HUES48 (cell line): ENCODE measurements around the gene TIGD4.
"Not testable (repeated sequence)": the region's sequence is repeated elsewhere in the genome, so short reads cannot be mapped to it uniquely, and the experiment has no call there.

Experiments used
- H3K27ac ChIP-seq: one replicate; pipeline ENCODE4 v1.7.0; 2013; ENCODE audit warnings: low read depth, low read length, inconsistent platforms
- H3K27me3 ChIP-seq: 2 replicates; pipeline ENCODE4 v1.6.1; 2013; ENCODE audit warnings: mild to moderate bottlenecking, low read length; ENCODE audit not compliant: control insufficient read depth, insufficient read depth
- H3K36me3 ChIP-seq: 2 replicates; pipeline ENCODE4 v1.6.1; 2013; ENCODE audit warnings: low read length; ENCODE audit not compliant: control insufficient read depth, insufficient read depth
- H3K4me1 ChIP-seq: 2 replicates; pipeline ENCODE4 v1.6.1; 2013; ENCODE audit warnings: mild to moderate bottlenecking, low read length; ENCODE audit not compliant: control insufficient read depth, insufficient read depth
- H3K4me3 ChIP-seq: 2 replicates; pipeline ENCODE4 v1.5.1; 2013; ENCODE audit warnings: mild to moderate bottlenecking, low read depth, low read length
- H3K9ac ChIP-seq: 2 replicates; pipeline ENCODE4 v1.6.1; 2013; ENCODE audit warnings: mild to moderate bottlenecking, low read depth, low read length, moderate library complexity
- H3K9me3 ChIP-seq: 2 replicates; pipeline ENCODE4 v1.6.1; 2013; ENCODE audit warnings: low read length; ENCODE audit not compliant: control insufficient read depth, insufficient read depth

Gene TIGD4

GRCh38 chr4:152778656-152779512 is 646 bp downstream of the TIGD4 start:
- H3K4me3 ChIP-seq = peak overlapping the region; percentile 83
- peaks cover 8% of the 10 kb centered on the region; the same call in 1 of the 2 replicates for H3K27me3 ChIP-seq
- H3K36me3 ChIP-seq = 0 out of 2 replicates have a peak, but pooled peaks cover 5% of the 10 kb centered on the region
- H3K27ac ChIP-seq = peak overlapping the region; percentile 96
- peaks cover 14% of the 10 kb centered on the region for H3K4me1 ChIP-seq
- no peaks in the 10 kb centered on the region for H3K9me3 ChIP-seq
- peak overlapping the region; percentile 77 for H3K9ac ChIP-seq

GRCh38 chr4:152777488-152777887 is 2.0 kb downstream of the TIGD4 start:
- Histone ChIP-seq H3K4me1 (peaks cover 14% of the 10 kb centered on the region), H3K9ac (no peak overlapping the region), H3K4me3 (no peak overlapping the region), H3K27me3 (peaks cover 8% of the 10 kb centered on the region; the same call in 1 of the 2 replicates), H3K36me3 (no peaks in the 10 kb centered on the region), H3K27ac (no peak overlapping the region), H3K9me3 (no peaks in the 10 kb centered on the region)

GRCh38 chr4:152776352-152776751 is 3.2 kb downstream of the TIGD4 start:
- H3K9ac ChIP-seq = no peak overlapping the region
- no peaks in the 10 kb centered on the region for H3K36me3 ChIP-seq
- H3K27me3 ChIP-seq = peaks cover 8% of the 10 kb centered on the region; the same call in 1 of the 2 replicates
- H3K4me3 ChIP-seq = no peak overlapping the region
- no peak overlapping the region for H3K27ac ChIP-seq
- peaks cover 14% of the 10 kb centered on the region for H3K4me1 ChIP-seq
- no peaks in the 10 kb centered on the region for H3K9me3 ChIP-seq

- H3K9ac ChIP-seq = no peak overlapping the region
- no peak overlapping the region for H3K4me3 ChIP-seq
- H3K36me3 ChIP-seq = no peaks in the 10 kb centered on the region
- peaks cover 9% of the 10 kb centered on the region; the same call in 1 of the 2 replicates for H3K4me1 ChIP-seq
- H3K27ac ChIP-seq = no peak overlapping the region
- peaks cover 8% of the 10 kb centered on the region; the same call in 1 of the 2 replicates for H3K27me3 ChIP-seq
- H3K9me3 ChIP-seq = no peaks in the 10 kb centered on the region
These were observed 5.6 kb downstream of the TIGD4 start for GRCh38 chr4:152773953-152774352.

- H3K9ac ChIP-seq = no peak overlapping the region
- no peaks in the 10 kb centered on the region for H3K9me3 ChIP-seq
- peaks cover 4% of the 10 kb centered on the region; the same call in 1 of the 2 replicates for H3K4me1 ChIP-seq
- H3K36me3 ChIP-seq = no peaks in the 10 kb centered on the region
- H3K27me3 ChIP-seq = peaks cover 7% of the 10 kb centered on the region; the same call in 1 of the 2 replicates
- no peak overlapping the region for H3K27ac ChIP-seq
- no peak overlapping the region for H3K4me3 ChIP-seq
These were observed 6.2 kb downstream of the TIGD4 start for GRCh38 chr4:152773339-152773738.

- Histone ChIP-seq H3K9me3 (no peaks in the 10 kb centered on the region), H3K4me1 (no peaks in the 10 kb centered on the region), H3K27me3 (no peaks in the 10 kb centered on the region), H3K36me3 (no peaks in the 10 kb centered on the region), H3K9ac (no peak overlapping the region), H3K27ac (no peak overlapping the region), H3K4me3 (no peak overlapping the region)
These were observed 7.6 kb downstream of the TIGD4 start for GRCh38 chr4:152771741-152772533.

GRCh38 chr4:152765069-152765737 is 14.3 kb downstream of the TIGD4 start:
- H3K4me1 ChIP-seq, H3K27ac ChIP-seq, H3K9ac ChIP-seq, H3K4me3 ChIP-seq, H3K36me3 ChIP-seq, H3K27me3 ChIP-seq, H3K9me3 ChIP-seq: not testable (repeated sequence)

GRCh38 chr4:152763796-152764195 is 15.7 kb downstream of the TIGD4 start:
- Histone ChIP-seq H3K27ac (no peak overlapping the region), H3K27me3 (no peaks in the 10 kb centered on the region), H3K4me3 (no peak overlapping the region), H3K4me1 (peaks cover 5% of the 10 kb centered on the region; the same call in 1 of the 2 replicates), H3K9ac (no peak overlapping the region), H3K9me3 (no peaks in the 10 kb centered on the region), H3K36me3 (no peaks in the 10 kb centered on the region)

- Histone ChIP-seq H3K9ac (no peak overlapping the region), H3K4me1 (no peaks in the 10 kb centered on the region), H3K27me3 (no peaks in the 10 kb centered on the region)
These were observed 30.9 kb downstream of the TIGD4 start for GRCh38 chr4:152748619-152749018.

GRCh38 chr4:152747444-152747843 is 32.1 kb downstream of the TIGD4 start:
- H3K27ac ChIP-seq = no peak overlapping the region
- no peaks in the 10 kb centered on the region for H3K4me1 ChIP-seq
- peaks cover 6% of the 10 kb centered on the region; the same call in 1 of the 2 replicates for H3K9me3 ChIP-seq

More at GRCh38 chr4:152748619-152749018, 30.9 kb downstream of the TIGD4 start:
- Histone ChIP-seq H3K36me3 (no peaks in the 10 kb centered on the region), H3K9me3 (peaks cover 6% of the 10 kb centered on the region; the same call in 1 of the 2 replicates), H3K4me3 (no peak overlapping the region), H3K27ac (no peak overlapping the region)

More at GRCh38 chr4:152747444-152747843, 32.1 kb downstream of the TIGD4 start:
- Histone ChIP-seq H3K27me3 (no peaks in the 10 kb centered on the region), H3K36me3 (no peaks in the 10 kb centered on the region), H3K4me3 (no peak overlapping the region), H3K9ac (no peak overlapping the region)
